K562 (cell line): Measurements from ENCODE around the gene SCG2.

Experiments used
- CEBPB ChIP-seq: fragments of 450-650 bp; IDR thresholded peaks from 2 replicates; pipeline ENCODE4 v1.6.1; 2016; ENCODE audit warnings: missing genetic modification characterization, missing compliant biosample characterization
- CTCF ChIP-seq, 3 experiments: IDR thresholded peaks in 2 of 3; conservative IDR thresholded peaks in 1 of 3; 2 replicates each; pipeline ENCODE4 v1.5.1; 2011 to 2012; ENCODE audit warnings: low read length in 3 of 3, mild to moderate bottlenecking in 3 of 3, control low read depth in 2 of 3, improper control_type of control experiment in 1 of 3, inconsistent platforms in 1 of 3, low read depth in 1 of 3, mixed read lengths in 1 of 3, moderate library complexity in 1 of 3; ENCODE audit not compliant: insufficient read depth in 2 of 3

GRCh38 chr2:223582001-223582400 lies 20.2 kb downstream of the SCG2 start:
- TF ChIP-seq CTCF (IDR thresholded peaks at IDR 0.05 in 2 of 3, conservative IDR thresholded peaks at IDR 0.05 in 1 of 3; ENCODE audit: insufficient read depth in 2 of 3, low read depth in 1 of 3, low read length in 3 of 3) (no peak), CEBPB (tag) (no peak)
